DND-41 (cell line): ENCODE results near the gene TMEM178B.

Source experiments
- ATAC-seq: fragments of 200-7000 bp; cut with Tn5 transposase; 3 replicates; pipeline ENCODE4 v1.9.1; 2021; ENCODE audit warnings: low read depth; ENCODE audit not compliant: insufficient read depth
- DNase-seq: peaks from one replicate; pipeline ENCODE4 v3.0.0-alpha.2; 2020
- H2AFZ ChIP-seq: 2 replicates; pipeline ENCODE4 v1.6.0; 2012; ENCODE audit warnings: low read depth, low read length
- H3K27ac ChIP-seq: 2 replicates; pipeline ENCODE4 v1.5.1; 2012; ENCODE audit warnings: low read length, inconsistent platforms
- H3K27me3 ChIP-seq: fragments of 200-600 bp; sonication (generic); 2 replicates; pipeline ENCODE4 v1.6.0; 2012; ENCODE audit warnings: low read length, mild to moderate bottlenecking, inconsistent platforms; ENCODE audit not compliant: insufficient read depth, poor library complexity
- H3K36me3 ChIP-seq: 2 replicates; pipeline ENCODE4 v1.5.1; 2012; ENCODE audit warnings: low read length, inconsistent platforms; ENCODE audit not compliant: insufficient read depth
- H3K4me1 ChIP-seq: 2 replicates; pipeline ENCODE4 v1.5.1; 2012; ENCODE audit warnings: mild to moderate bottlenecking, low read length; ENCODE audit not compliant: insufficient read depth
- H3K4me2 ChIP-seq: 2 replicates; pipeline ENCODE4 v1.6.0; 2012; ENCODE audit warnings: mild to moderate bottlenecking, moderate library complexity, low read length, inconsistent platforms; ENCODE audit not compliant: insufficient read depth
- H3K4me3 ChIP-seq, 2 experiments: fragments of 200-600 bp in 1 of 2; shearing (Covaris generic) in 1 of 2; 2 replicates each; pipeline ENCODE4 v1.5.1; 2012 to 2016; ENCODE audit warnings: inconsistent platforms in 2 of 2, low read length in 2 of 2, mild to moderate bottlenecking in 2 of 2, low read depth in 1 of 2, moderate library complexity in 1 of 2
- H3K79me2 ChIP-seq: 2 replicates; pipeline ENCODE4 v1.6.0; 2012; ENCODE audit warnings: low read length, inconsistent platforms; ENCODE audit not compliant: insufficient read depth
- H3K9ac ChIP-seq: 2 replicates; pipeline ENCODE4 v1.6.0; 2012; ENCODE audit warnings: low read depth, mild to moderate bottlenecking, inconsistent platforms, low read length, moderate library complexity
- H3K9me3 ChIP-seq: 2 replicates; pipeline ENCODE4 v1.5.1; 2012; ENCODE audit warnings: low read length, moderate library complexity, mild to moderate bottlenecking, inconsistent platforms; ENCODE audit not compliant: insufficient read depth, severe bottlenecking
- H4K20me1 ChIP-seq: 2 replicates; pipeline ENCODE4 v1.6.0; 2012; ENCODE audit warnings: low read length; ENCODE audit not compliant: insufficient read depth
- EZH2 ChIP-seq: IDR thresholded peaks from 3 replicates; pipeline ENCODE4 v1.6.1; 2012; ENCODE audit warnings: borderline replicate concordance, low read depth, mild to moderate bottlenecking, moderate library complexity, low read length, inconsistent platforms; ENCODE audit not compliant: severe bottlenecking
- TF ChIP-seq, protein P1 (sequence below): IDR thresholded peaks from 2 replicates; pipeline ENCODE4 v1.5.1; 2012; ENCODE audit warnings: borderline replicate concordance, low read length, moderate library complexity, mild to moderate bottlenecking; ENCODE audit not compliant: poor library complexity, severe bottlenecking; ENCODE audit errors: extremely low read depth

TMEM178B gene

DNA sequence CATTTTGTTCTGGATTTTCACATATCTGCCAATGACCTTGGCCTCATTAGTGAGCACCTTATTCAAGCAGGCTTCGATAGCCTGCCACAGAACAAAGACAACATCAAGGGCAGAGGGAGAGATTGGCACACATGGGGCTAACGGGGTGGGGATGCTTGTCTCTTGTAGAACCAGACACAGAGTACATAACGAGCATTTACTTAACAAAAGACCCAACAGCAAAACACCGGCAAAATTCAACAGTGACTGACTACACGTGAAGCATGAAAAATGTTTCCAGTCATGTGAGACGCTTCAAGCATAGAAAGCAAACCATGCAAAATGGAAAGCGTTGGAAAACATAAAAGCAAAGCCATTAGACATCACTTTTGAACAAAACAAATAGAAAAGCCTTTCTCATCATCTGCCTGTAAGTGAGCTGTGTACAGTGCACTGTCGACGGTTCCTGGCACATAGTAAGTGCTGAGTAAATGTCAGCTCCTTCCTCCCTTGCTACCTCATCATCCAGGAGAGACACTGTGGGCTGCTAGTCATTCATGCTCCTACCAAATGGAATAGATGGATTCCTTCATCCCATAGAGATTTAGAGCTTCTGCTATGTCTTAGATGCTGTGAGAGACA, 342.9 kb downstream of the TMEM178B start:
- H3K27me3 ChIP-seq: peaks cover 11% of the 10 kb centered on the region
- no peak overlapping the region for H2AFZ ChIP-seq
- no peaks in the 10 kb centered on the region for H3K9me3 ChIP-seq
- H4K20me1 ChIP-seq: no peaks in the 10 kb centered on the region; the same call in 1 of the 2 replicates
- TF ChIP-seq, protein P1, sequence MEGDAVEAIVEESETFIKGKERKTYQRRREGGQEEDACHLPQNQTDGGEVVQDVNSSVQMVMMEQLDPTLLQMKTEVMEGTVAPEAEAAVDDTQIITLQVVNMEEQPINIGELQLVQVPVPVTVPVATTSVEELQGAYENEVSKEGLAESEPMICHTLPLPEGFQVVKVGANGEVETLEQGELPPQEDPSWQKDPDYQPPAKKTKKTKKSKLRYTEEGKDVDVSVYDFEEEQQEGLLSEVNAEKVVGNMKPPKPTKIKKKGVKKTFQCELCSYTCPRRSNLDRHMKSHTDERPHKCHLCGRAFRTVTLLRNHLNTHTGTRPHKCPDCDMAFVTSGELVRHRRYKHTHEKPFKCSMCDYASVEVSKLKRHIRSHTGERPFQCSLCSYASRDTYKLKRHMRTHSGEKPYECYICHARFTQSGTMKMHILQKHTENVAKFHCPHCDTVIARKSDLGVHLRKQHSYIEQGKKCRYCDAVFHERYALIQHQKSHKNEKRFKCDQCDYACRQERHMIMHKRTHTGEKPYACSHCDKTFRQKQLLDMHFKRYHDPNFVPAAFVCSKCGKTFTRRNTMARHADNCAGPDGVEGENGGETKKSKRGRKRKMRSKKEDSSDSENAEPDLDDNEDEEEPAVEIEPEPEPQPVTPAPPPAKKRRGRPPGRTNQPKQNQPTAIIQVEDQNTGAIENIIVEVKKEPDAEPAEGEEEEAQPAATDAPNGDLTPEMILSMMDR: no peak
- TF ChIP-seq EZH2: no peak
- no peaks in the 10 kb centered on the region for H3K79me2 ChIP-seq
- no peak overlapping the region for H3K4me3 ChIP-seq
- DNase-seq (no peak), ATAC-seq (no peak)
- no peak overlapping the region for H3K9ac ChIP-seq
- no peak overlapping the region for H3K27ac ChIP-seq
- no peak overlapping the region for H3K4me2 ChIP-seq
- no peaks in the 10 kb centered on the region for H3K36me3 ChIP-seq
- no peaks in the 10 kb centered on the region for H3K4me1 ChIP-seq

DNA sequence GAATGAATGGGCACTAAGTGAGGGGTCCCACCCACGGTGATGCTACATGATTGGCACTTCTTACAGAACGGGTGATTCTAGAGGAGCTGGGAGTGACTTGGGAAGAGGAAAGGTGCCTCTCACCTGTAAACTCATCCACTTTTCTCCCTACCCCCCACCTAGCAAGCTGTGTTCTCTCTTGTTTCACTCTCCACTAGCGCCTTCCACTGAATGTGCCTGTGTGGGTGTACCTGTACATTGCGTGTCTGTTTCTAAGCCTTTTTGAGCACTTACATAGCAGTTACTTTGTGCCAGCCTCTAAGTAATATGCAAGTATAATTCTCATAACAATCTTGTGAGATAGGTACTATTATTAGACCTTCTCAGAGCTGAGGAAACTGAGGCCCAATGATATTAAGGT, 343.6 kb downstream of the TMEM178B start:
- H3K9me3 ChIP-seq: no peaks in the 10 kb centered on the region
- H2AFZ ChIP-seq: no peak overlapping the region
- no peaks in the 10 kb centered on the region for H3K36me3 ChIP-seq
- DNase-seq (no peak), ATAC-seq (no peak)
- no peaks in the 10 kb centered on the region for H3K4me1 ChIP-seq
- no peaks in the 10 kb centered on the region; the same call in 1 of the 2 replicates for H4K20me1 ChIP-seq
- H3K79me2 ChIP-seq: no peaks in the 10 kb centered on the region
- no peak overlapping the region for H3K4me2 ChIP-seq
- no peak overlapping the region for H3K4me3 ChIP-seq
- TF ChIP-seq EZH2: no peak
- TF ChIP-seq, protein P1: no peak
- H3K27me3 ChIP-seq: peaks cover 11% of the 10 kb centered on the region
- no peak overlapping the region for H3K27ac ChIP-seq
- H3K9ac ChIP-seq: no peak overlapping the region

DNA sequence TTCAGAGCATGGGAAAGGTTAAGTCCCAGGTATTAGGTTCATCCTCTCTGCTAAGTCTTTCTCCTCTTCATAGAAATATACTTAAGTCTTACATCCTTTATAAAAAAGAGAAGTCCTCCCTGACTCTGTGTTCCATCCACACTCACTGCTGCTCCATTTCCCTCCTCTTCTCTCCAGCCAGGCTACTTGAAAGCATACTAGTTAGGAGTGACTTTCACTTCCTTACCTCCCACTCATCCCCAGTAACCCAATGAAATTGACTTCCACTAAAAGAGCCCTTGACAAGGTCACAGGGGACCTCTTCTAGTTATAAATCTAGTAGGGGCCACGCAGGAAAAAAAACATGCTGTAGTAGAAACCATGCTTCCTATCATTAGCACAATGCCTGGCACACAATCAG, 344.2 kb downstream of the TMEM178B start:
- Histone ChIP-seq H3K9me3 (no peaks in the 10 kb centered on the region), H3K27me3 (peaks cover 11% of the 10 kb centered on the region), H2AFZ (no peak overlapping the region), H3K79me2 (no peaks in the 10 kb centered on the region), H3K4me1 (no peaks in the 10 kb centered on the region), H3K4me2 (no peak overlapping the region), H4K20me1 (no peaks in the 10 kb centered on the region; the same call in 1 of the 2 replicates), H3K36me3 (no peaks in the 10 kb centered on the region), H3K27ac (no peak overlapping the region), H3K9ac (no peak overlapping the region), H3K4me3 (no peak overlapping the region)
- DNase-seq (no peak), ATAC-seq (no peak)
- TF ChIP-seq EZH2: no peak
- TF ChIP-seq, protein P1: no peak
